HL-60/S4 treated with retinoic acid at 250 ng/mL for 4 days and 3 days (cell line): ENCODE data around the gene CYB5D1.

Experiments
- in situ Hi-C: fragments of 300-500 bp; cut with MboI; formaldehyde crosslinking; loops from 2 replicates; pipeline ENCODE4 v1.7.0; 2022; ENCODE audit warnings: low sequenced_read_pairs

CYB5D1 gene

GRCh38 chr17:7884581-7885366 lies 27.0 kb downstream of the CYB5D1 start:
- in situ Hi-C loops = no loop called here

DNA sequence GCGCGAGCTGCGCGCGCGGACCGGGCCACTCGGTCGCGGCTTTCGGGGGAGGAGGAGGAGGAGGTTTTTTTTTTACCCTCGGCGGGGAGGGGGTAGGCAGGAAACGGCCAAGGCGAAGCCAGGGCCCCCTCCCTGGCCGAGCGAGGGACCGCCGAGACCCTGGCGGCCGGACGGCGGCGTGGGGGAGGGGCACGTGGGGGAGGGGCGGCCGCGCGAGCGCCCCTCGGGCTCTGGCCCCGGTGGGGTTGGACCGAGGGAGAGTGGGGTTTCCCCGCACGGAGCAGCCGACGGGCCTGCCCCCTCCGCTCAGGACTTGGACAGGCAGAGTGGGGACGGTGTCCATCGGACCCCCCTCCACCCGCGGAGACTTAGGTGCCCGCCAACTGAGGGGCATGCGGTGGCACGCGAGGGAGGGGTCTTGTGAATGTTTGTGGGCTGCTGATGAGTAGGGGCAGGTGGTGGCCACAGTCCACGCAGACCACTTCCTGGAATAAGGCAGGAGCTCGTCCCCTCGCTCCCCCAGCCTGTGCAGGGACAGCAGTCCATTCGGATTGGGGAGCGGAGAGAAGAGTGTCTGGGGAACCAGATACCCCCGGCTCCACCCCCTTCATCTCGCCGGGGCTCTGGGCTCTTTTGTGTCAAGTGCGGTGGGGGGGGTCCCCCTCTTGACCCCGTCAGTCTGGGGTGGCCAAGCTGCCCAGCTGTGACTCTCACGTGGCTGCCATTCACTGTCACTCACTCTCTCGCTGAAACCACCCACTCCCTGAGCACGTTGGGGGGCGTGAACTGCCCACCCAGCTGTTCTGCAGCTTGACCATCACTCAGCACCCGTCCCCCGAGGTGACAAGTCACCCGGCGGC lies 27.8 kb downstream of the CYB5D1 start:
- in situ Hi-C loops = no loop called here

DNA sequence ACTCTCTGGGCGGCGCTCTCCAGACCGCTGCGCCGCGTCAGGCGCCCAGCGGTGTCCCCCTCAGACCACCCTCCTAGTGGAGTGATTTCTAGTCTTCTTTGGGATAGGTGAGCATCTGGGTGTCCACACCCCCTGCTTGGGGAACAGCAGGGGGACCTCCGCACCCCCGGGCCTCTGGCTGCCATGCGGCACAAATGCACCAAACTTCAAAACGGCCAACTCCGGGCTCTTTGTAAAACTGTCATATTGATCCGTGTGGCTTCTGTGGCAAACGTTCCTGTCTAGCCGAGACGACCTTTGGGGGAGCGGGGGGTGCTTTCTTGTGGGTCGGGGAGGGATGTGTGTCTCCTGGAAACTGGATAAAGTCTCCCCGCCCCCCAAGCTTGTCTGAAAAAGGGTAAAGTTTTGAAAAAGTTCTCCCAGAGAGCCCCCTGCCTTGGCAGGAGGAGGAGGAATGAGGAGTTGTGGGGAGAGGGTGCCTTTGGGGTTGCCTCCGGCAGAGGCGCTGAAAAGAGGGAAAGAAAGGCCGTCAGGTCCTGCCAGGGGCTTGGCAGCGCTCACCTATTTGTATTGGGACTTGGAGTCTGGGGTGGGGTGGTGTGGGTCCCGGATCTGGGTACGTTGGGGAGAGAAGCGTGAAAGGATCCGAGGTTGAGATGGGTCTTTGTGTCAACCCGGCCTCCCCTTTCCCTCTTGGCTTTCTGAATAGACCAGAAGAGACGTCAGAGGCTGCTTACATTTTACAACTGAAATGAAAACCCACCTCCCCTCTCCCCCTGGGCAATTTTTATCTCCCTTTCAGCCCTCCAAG lies 28.6 kb downstream of the CYB5D1 start:
- in situ Hi-C loops = no loop called here

DNA sequence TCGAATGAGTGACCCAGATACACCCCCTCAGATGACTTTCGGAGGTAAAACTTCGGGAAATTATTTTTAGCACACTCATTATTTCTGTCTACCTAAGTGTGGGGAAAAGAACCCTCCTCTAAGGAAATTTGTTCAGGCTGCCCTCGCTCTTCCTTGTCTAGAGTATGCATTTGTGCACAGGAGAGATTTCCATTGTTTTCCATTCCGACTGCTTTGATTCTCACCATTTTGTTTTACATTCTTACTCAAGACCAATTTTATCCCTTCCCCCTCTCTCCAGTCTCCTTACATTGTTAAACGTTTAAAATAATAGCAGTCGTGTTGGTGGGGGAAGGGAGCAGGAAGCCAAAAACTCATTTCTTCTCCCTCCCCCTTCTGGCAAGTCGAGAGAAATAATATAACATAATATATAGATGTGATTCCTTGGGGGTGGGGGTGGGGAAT lies 29.3 kb downstream of the CYB5D1 start:
- in situ Hi-C loops = no loop called here

DNA sequence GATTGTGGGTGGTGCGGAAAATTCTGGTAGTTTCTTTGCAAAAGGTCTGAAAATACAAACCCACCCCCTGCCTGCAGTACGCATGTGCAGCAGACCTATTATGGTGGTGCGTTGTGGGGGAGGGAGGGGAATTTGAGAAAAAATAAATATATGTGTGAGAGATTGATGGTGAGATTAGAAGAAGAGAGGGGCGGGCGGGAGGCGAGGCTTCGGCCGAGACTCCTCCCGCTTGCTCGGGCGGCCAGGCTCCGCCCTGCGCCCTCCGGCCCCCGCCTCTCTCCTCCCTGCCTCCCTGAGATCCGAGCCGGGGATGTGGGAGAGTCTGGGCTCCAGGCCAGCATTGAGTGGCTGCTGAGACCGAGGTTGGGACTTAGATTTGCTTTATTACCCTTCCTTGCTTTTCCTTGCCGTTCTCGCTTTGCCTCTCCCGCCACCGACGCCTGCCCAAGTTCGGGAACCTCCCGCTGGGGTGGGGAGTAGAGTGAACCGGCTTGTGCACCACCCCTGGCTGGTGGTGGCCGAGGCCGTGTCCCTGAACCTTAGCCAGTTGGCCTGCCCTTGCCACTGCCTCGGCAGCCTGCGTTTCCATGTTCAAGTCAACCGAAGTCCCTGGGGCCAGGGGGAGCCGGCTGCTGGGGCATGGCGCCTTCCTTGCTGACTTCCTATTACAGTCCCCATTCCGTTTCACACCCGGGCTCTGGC lies 29.8 kb downstream of the CYB5D1 start:
- in situ Hi-C loops = no loop called here

GRCh38 chr17:7888184-7888920 lies 30.5 kb downstream of the CYB5D1 start, which contains the start of gene CHD3:
Gene CHD3, plus strand, starts transcription at chr17:7888789. Its CDS starts 212 bp downstream, at chr17:7889001.
- in situ Hi-C loops = no loop called here

GRCh38 chr17:7889166-7889955 lies 31.6 kb downstream of the CYB5D1 start:
- in situ Hi-C loops = no loop called here

- in situ Hi-C loops = no loop called here
Observed at GRCh38 chr17:7893187-7893880, 35.5 kb downstream of the CYB5D1 start.

- in situ Hi-C loops = no loop called here
Observed at GRCh38 chr17:7894226-7894625, 36.4 kb downstream of the CYB5D1 start.

GRCh38 chr17:7894866-7895265 lies 37.1 kb downstream of the CYB5D1 start:
- in situ Hi-C loops = no loop called here

GRCh38 chr17:7897090-7897489 lies 39.3 kb downstream of the CYB5D1 start:
- in situ Hi-C loops = no loop called here

- in situ Hi-C loops = no loop called here
Observed at GRCh38 chr17:7897773-7898172, 40.0 kb downstream of the CYB5D1 start.

GRCh38 chr17:7903154-7904103 lies 45.6 kb downstream of the CYB5D1 start:
- in situ Hi-C loops = no loop called here

DNA sequence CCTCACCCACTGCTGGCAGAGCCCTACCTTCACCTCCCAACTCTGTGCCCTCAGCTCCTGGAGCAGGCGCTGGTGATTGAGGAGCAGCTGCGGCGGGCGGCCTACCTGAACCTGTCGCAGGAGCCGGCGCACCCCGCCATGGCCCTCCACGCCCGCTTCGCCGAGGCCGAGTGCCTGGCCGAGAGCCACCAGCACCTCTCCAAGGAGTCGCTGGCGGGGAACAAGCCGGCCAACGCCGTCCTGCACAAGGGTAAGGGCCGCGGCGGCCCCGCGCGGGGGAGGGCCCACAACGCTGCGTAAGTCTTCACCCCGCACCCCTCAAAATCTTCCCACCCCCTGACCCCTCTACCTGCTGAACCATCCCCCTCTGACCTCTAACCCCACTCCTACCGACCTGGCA lies 51.3 kb downstream of the CYB5D1 start:
- in situ Hi-C loops = no loop called here

DNA sequence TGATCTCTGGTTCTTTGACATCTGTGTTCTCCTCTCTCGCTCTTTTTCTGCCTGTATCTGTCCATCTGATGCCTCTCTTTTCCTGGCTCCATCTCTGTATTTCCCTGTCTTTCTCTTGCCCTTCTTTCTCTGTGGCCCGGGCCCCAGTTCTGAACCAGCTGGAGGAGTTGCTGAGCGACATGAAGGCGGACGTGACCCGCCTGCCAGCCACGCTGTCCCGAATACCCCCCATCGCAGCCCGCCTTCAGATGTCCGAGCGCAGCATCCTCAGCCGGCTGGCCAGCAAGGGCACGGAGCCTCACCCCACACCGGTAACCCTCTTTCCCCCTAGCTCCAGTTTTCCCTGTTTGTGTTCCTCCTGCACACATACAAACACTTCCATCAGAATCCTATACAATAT lies 52.5 kb downstream of the CYB5D1 start:
- in situ Hi-C loops = loop anchor here (10.0 kb wide), 1 partner anchor 135 kb away; no protein-coding TSS in a partner anchor

- in situ Hi-C loops = loop anchor here (10.0 kb wide), 1 partner anchor 134 kb away; no protein-coding TSS in a partner anchor
Observed at GRCh38 chr17:7910711-7911110, 52.9 kb downstream of the CYB5D1 start.

DNA sequence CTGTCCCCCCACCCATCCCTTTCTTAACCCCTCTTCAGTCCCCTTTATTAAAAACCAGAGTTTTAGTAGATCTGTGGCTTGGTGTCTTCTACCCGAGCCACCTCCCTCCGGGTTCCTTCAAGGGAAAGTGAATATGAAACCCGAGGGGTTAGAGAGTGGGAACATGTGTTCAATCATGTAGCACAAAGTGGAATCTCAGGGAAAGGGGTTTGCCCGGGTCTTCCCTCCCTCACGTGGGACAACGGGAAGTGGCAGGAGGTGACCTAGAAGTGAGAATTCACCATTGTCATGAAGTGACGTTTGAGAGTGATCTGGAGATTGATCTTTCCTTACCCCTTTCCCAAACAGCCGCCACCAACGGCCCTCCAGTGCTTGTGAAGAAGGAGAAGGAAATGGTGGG lies 53.3 kb downstream of the CYB5D1 start:
- in situ Hi-C loops = loop anchor here (10.0 kb wide), 1 partner anchor 134 kb away; no protein-coding TSS in a partner anchor
